ENCODE measurements around the gene FMO3.

FMO3 gene

DNA sequence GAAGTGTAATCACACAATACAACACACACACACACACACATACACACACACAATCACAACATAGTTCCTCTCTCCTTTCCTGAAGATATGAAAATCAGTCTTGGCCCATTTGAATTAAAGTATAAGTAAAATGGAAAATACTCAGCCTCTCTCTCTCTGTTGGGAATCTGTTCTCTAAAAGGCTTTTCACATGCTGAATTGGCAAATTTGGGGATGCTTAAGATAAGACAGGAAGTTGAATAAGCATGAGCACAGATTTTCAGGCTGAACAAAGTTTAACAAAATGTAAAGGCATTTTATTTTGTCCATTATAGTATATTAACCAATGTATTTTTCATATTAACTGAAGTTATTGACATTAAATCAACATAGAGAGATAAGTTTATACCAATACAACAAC lies 70.7 kb downstream of the FMO3 start:
- Histone ChIP-seq H3K4me2 (ENCODE audit: insufficient read depth, low read length) (no peak overlapping the region), H3K9ac (ENCODE audit: low read depth, low read length) (no peak overlapping the region), H4K20me1 (ENCODE audit: insufficient read depth, low read length) (no peaks in the 10 kb centered on the region), H3K27ac (ENCODE audit: low read length) (no peak overlapping the region), H3K4me1 (ENCODE audit: insufficient read depth, low read length) (no peaks in the 10 kb centered on the region), H2AFZ (ENCODE audit: low read depth, low read length) (no peak overlapping the region), H3K4me3 (ENCODE audit: low read depth in 1 of 2, low read length in 2 of 2) (no peak overlapping the region), H3K9me3 (ENCODE audit: insufficient read depth, low read length, severe bottlenecking) (no peaks in the 10 kb centered on the region), H3K79me2 (ENCODE audit: insufficient read depth, low read length) (no peaks in the 10 kb centered on the region), H3K27me3 (ENCODE audit: insufficient read depth, low read length, poor library complexity) (no peaks in the 10 kb centered on the region), H3K36me3 (ENCODE audit: insufficient read depth, low read length) (no peaks in the 10 kb centered on the region)
- TF ChIP-seq, protein P1, sequence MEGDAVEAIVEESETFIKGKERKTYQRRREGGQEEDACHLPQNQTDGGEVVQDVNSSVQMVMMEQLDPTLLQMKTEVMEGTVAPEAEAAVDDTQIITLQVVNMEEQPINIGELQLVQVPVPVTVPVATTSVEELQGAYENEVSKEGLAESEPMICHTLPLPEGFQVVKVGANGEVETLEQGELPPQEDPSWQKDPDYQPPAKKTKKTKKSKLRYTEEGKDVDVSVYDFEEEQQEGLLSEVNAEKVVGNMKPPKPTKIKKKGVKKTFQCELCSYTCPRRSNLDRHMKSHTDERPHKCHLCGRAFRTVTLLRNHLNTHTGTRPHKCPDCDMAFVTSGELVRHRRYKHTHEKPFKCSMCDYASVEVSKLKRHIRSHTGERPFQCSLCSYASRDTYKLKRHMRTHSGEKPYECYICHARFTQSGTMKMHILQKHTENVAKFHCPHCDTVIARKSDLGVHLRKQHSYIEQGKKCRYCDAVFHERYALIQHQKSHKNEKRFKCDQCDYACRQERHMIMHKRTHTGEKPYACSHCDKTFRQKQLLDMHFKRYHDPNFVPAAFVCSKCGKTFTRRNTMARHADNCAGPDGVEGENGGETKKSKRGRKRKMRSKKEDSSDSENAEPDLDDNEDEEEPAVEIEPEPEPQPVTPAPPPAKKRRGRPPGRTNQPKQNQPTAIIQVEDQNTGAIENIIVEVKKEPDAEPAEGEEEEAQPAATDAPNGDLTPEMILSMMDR (IDR thresholded peaks at IDR 0.05; ENCODE audit: borderline replicate concordance, extremely low read depth, low read length, poor library complexity, severe bottlenecking) = no peak
- TF ChIP-seq EZH2 (IDR thresholded peaks at IDR 0.05; ENCODE audit: borderline replicate concordance, low read depth, low read length, severe bottlenecking) = no peak
- no peak for DNase-seq
- ATAC-seq (ENCODE audit: insufficient read depth, low read depth) = no peak

DNA sequence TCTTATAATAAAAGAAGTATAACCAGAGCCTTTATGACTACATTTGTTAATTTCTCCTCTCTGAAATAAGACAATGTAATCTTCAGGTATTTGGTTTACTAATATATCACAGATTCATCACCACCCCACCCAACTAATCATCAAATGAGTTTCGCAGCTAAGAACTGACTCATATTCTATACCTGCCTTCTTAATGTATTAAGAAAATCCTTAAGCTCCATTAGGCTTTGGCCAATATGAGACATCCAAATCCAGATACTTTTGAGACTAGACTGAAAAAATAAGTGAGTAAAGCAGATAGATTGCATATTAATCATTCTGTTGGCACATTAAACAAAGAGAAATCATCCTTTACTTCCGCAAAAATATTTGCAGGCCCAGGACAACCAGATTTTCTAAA lies 75.7 kb downstream of the FMO3 start:
- Histone ChIP-seq H3K79me2 (ENCODE audit: insufficient read depth, low read length) (no peaks in the 10 kb centered on the region), H2AFZ (ENCODE audit: low read depth, low read length) (no peak overlapping the region), H3K4me1 (ENCODE audit: insufficient read depth, low read length) (no peaks in the 10 kb centered on the region), H3K9me3 (ENCODE audit: insufficient read depth, low read length, severe bottlenecking) (peaks cover 3% of the 10 kb centered on the region), H3K9ac (ENCODE audit: low read depth, low read length) (no peak overlapping the region), H4K20me1 (ENCODE audit: insufficient read depth, low read length) (no peaks in the 10 kb centered on the region), H3K4me2 (ENCODE audit: insufficient read depth, low read length) (no peak overlapping the region), H3K27ac (ENCODE audit: low read length) (no peak overlapping the region), H3K4me3 (ENCODE audit: low read depth in 1 of 2, low read length in 2 of 2) (no peak overlapping the region), H3K27me3 (ENCODE audit: insufficient read depth, low read length, poor library complexity) (no peaks in the 10 kb centered on the region), H3K36me3 (ENCODE audit: insufficient read depth, low read length) (no peaks in the 10 kb centered on the region)
- TF ChIP-seq, protein P1 (IDR thresholded peaks at IDR 0.05; ENCODE audit: borderline replicate concordance, extremely low read depth, low read length, poor library complexity, severe bottlenecking) = no peak
- no peak for TF ChIP-seq EZH2 (IDR thresholded peaks at IDR 0.05; ENCODE audit: borderline replicate concordance, low read depth, low read length, severe bottlenecking)
- DNase-seq = no peak
- no peak for ATAC-seq (ENCODE audit: insufficient read depth, low read depth)

Measured in DND-41 (cell line).